Mucosa of descending colon (tissue), 3 donors: ENCODE results near the gene PLAU. TPM values are rescaled to one million over a fixed set of nuclear protein-coding genes. Genes with fewer than 3 reads are reported as not detected.
"Not testable (repeated sequence)": the region's sequence is repeated elsewhere in the genome, so short reads cannot be mapped to it uniquely, and the experiment has no call there.

Experiments
- ATAC-seq: fragments of 200-7000 bp; cut with Tn5 transposase; one replicate; pipeline ENCODE4 v1.9.1; 2020; ENCODE audit warnings: mild to moderate bottlenecking, moderate library complexity
- DNase-seq, 3 donors: peaks; one replicate each; pipeline ENCODE4 v3.0.0-alpha.2; 2020
- H3K36me3 ChIP-seq: fragments of 200-600 bp; one replicate; pipeline ENCODE4 v1.8.0; 2021; ENCODE audit warnings: low read depth, mild to moderate bottlenecking
- H3K4me1 ChIP-seq: fragments of 200-600 bp; one replicate; pipeline ENCODE4 v1.8.0; 2021; ENCODE audit warnings: low read depth, mild to moderate bottlenecking
- H3K4me3 ChIP-seq: fragments of 200-600 bp; one replicate; pipeline ENCODE4 v1.8.0; 2021; ENCODE audit warnings: mild to moderate bottlenecking
- H3K9me3 ChIP-seq: fragments of 200-600 bp; one replicate; pipeline ENCODE4 v1.8.0; 2021; ENCODE audit warnings: mild to moderate bottlenecking
- CTCF ChIP-seq: fragments of 200-600 bp; IDR thresholded peaks from one replicate; pipeline ENCODE4 v1.8.0; 2022; ENCODE audit warnings: antibody characterized with exemption, mild to moderate bottlenecking
- intact Hi-C, 2 donors: fragments of 100-400 bp; cut with DNase I in 1 of 2; cut with micrococcal nuclease in 1 of 2; formaldehyde crosslinking; loops; one replicate each; pipeline versions ENCODE4 v1.11.0 to v1.11.1; 2022; cut with DNase I, micrococcal nuclease
- total RNA-seq, 3 donors: library from RNA; stranded (reverse); fragmentation: NEBNext Ultra II Directional in 2 of 3; extraction: Animal tissue kit (Norgen Biotek cat#: 25700) in 2 of 3; gene quantifications; one replicate each; pipeline versions ENCODE4 v1.2.1 to v1.2.4, GENCODE V29; 2021 to 2023
- donor health status: DM: no; HTN: no; CAD: no; lungs with moderate emphysema.
- donor health status: DM: no; HTN: no; CAD: no.
- donor health status: DM: no; HTN: yes; CAD: no.

Gene PLAU
- total RNA-seq, 3 donors from 2014 or later, result 4.6 to 10.3 (median 5.8) TPM

- H3K4me3 ChIP-seq, result no peak overlapping the region
- ATAC-seq, result no peak
- no peak for DNase-seq
- H3K9me3 ChIP-seq, result no peaks in the 10 kb centered on the region
- intact Hi-C loops, result no loop called here
- H3K36me3 ChIP-seq, result no peaks in the 10 kb centered on the region
- no peak for TF ChIP-seq CTCF
- H3K4me1 ChIP-seq, result peaks cover 4% of the 10 kb centered on the region
Observed at GRCh38 chr10:73962386-73962785, 51.5 kb downstream of the PLAU start.

GRCh38 chr10:73963533-73963932 is 52.6 kb downstream of the PLAU start:
- H3K4me3 ChIP-seq, H3K9me3 ChIP-seq, H3K36me3 ChIP-seq, H3K4me1 ChIP-seq, ATAC-seq, DNase-seq, intact Hi-C loops: not testable (repeated sequence)

DNA sequence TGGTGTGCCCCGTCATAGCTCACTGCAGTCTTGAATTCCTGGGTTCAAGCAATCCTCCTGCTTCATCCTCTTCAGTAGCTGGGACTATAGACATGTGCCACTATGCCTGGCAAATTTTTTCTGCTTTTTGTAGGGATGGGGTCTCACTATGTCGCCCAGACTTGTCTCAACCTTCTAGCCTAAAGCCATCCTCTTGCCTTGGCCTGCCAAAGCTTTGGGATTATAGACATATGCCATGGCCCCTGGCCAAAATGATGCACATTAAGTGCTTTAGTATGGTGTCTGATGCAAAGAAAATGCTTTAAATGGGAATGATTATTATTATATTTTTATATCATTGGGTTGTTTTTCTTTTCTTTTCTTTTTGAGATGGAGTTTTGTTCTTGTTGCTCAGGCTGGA is 53.8 kb downstream of the PLAU start:
- no peak for ATAC-seq
- no peak overlapping the region for H3K4me3 ChIP-seq
- H3K9me3 ChIP-seq, result no peaks in the 10 kb centered on the region
- intact Hi-C loops, result no loop called here
- no peak for DNase-seq
- no peaks in the 10 kb centered on the region for H3K36me3 ChIP-seq
- no peak for TF ChIP-seq CTCF
- peaks cover 4% of the 10 kb centered on the region for H3K4me1 ChIP-seq

DNA sequence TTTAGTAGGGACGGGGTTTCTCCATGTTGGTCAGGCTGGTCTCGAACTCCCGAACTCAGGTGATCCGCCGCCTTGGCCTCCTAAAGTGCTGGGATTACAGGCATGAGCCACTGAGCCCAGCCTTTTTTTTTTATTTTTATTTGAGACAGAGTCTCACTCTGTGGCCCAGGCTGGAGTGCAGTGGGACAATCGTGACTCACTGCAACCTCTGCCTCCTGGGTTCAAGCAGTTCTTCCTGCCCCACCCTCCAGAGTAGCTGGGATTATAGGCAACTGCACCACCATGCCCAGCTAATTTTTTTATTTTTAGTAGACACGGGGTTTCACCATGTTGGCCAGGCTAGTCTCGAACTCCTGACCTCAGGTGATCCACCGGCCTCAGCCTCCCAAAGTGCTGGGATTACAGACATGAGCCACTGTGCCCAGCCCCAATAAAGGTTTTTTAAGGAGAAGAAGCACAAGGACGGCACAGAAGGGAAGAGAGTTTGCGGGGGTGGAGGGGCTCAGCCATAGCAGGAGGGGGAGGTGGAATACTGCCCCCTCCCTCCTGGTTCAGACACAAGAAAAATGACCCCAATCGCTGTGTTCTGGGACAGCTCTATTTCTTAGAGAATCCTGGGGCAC is 54.4 kb downstream of the PLAU start:
- H3K36me3 ChIP-seq, H3K9me3 ChIP-seq, intact Hi-C loops, DNase-seq, H3K4me3 ChIP-seq, H3K4me1 ChIP-seq: not testable (repeated sequence)
- peak; percentile 61 for ATAC-seq

DNA sequence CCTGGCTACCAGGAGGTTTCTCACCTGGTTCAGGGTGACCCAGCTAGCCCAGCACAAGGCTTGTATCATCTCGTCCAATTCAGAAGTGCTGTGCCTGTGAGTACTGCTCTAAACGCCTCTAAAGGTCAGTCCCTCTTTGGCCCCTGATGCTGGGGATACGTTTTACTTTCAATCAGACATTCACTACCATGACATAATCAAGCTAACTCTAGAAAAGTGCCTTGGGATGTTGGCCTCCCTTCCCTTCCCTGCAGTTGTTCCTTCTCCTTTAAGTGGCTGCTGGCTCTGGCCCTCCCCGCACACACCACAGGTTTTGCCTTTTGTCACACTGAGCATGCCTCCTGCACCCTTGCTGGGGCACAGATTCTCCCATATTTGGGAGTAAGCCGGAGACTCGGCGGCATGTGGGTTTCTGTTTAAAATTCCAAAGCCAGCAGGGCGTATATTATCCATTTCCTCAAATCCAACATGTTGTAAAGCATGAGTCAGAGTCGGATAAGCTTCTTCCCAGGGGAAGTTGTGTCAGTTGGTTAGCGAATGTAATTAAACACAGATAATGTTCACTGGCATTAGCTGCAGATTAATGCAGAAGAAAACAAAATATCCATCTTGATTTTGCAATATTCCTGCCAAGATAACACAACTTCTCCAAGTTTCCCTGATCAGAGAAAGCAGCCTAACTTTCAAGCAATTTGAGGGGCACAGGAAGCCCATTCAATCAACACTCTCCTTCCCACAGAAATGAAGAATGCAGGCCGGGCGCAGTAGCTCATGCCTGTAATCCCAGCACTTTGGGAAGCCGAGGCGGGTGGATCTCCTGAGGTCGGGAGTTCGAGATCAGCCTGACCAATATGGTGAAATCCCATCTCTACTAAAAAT is 55.2 kb downstream of the PLAU start:
- Histone ChIP-seq H3K4me3 (no peak overlapping the region), H3K4me1 (peaks cover 4% of the 10 kb centered on the region), H3K9me3 (no peaks in the 10 kb centered on the region), H3K36me3 (no peaks in the 10 kb centered on the region)
- ATAC-seq (peak; percentile 94), DNase-seq (peak; percentile 70 to 85 (median 78))
- intact Hi-C loops, result no loop called here
- TF ChIP-seq CTCF, result no peak

DNA sequence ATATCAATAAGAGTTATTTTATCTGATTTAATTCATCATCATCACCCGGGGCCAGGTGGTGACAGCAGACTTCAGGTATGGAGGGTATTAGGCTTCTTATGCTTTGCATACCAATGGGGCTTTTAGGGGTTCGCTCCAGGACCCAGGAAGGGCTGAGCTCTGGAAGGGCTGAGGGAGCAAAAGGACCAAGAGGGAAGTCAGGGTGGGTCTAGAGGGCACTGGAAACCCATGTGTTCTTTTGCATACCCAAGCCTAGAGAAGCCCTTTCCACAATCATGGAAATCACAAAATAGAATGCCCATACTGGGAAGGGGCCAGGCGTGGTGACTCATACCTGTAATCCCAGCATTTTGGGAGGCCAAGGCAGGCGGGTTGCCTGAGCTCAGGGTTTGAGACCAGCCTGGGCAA is 56.1 kb downstream of the PLAU start:
- DNase-seq (no peak), ATAC-seq (no peak)
- Histone ChIP-seq H3K36me3 (no peaks in the 10 kb centered on the region), H3K4me3 (no peak overlapping the region), H3K9me3 (no peaks in the 10 kb centered on the region), H3K4me1 (peaks cover 4% of the 10 kb centered on the region)
- intact Hi-C loops, result no loop called here
- TF ChIP-seq CTCF, result no peak

Other genes starting within 250 kb of the PLAU start
- 10 to 100 TPM in 1 of 3 donors, 1 to 10 TPM in 2; 6.4 to 12.8 (median 10.0) TPM for gene AGAP5, start 213.0 kb upstream of the PLAU start, total RNA-seq
- 10 to 100 TPM; 64.5 to 73.6 (median 71.2) TPM for gene SEC24C, start 166.8 kb upstream of the PLAU start, total RNA-seq
- gene CHCHD1, start 129.1 kb upstream of the PLAU start, total RNA-seq, result 10 to 100 TPM; 19.8 to 26.2 (median 22.7) TPM
- gene ZSWIM8, start 125.5 kb upstream of the PLAU start, total RNA-seq, result 100 to 1,000 TPM in 1 of 3 donors, 10 to 100 TPM in 2; 72.5 to 119 (median 90.1) TPM
- 10 to 100 TPM; 26.7 to 39.0 (median 29.0) TPM for gene NDST2, start 99.5 kb upstream of the PLAU start, total RNA-seq
- gene CAMK2G, start 36.6 kb upstream of the PLAU start, total RNA-seq, result 100 to 1,000 TPM in 1 of 3 donors, 10 to 100 TPM in 2; 53.5 to 141 (median 57.2) TPM
- 100 to 1,000 TPM; 114 to 292 (median 117) TPM for gene VCL, start 87.0 kb downstream of the PLAU start, total RNA-seq
- gene AP3M1, start 239.7 kb downstream of the PLAU start, total RNA-seq, result 10 to 100 TPM; 25.3 to 36.9 (median 33.7) TPM
- 10 to 100 TPM; 13.8 to 24.0 (median 22.9) TPM for gene ADK, start 240.1 kb downstream of the PLAU start, total RNA-seq